Omental fat pad (tissue), 4 donors: Measurements from ENCODE around the gene BAIAP2. TPM values are rescaled to one million over a fixed set of nuclear protein-coding genes. Genes with fewer than 3 reads are reported as not detected.

Experiments used
- ATAC-seq: fragments of 150-250 bp; one replicate; pipeline ENCODE4 v1.9.1; 2016; ENCODE audit warnings: mild to moderate bottlenecking, moderate library complexity; ENCODE audit not compliant: low FRiP score
- DNase-seq: peaks from one replicate; pipeline ENCODE4 v3.0.0-alpha.2; 2019; ENCODE audit warnings: low spot score
- CTCF ChIP-seq, 3 donors: fragments of 450-650 bp; IDR thresholded peaks; one replicate each; pipeline ENCODE4 v1.5.1; 2016 to 2017; ENCODE audit warnings: antibody characterized with exemption in 3 of 3, mild to moderate bottlenecking in 3 of 3, moderate library complexity in 2 of 3
- total RNA-seq, 4 donors: library from RNA; depleted of rRNA; stranded (reverse); fragments of >200 nt; gene quantifications; one replicate each; pipeline ENCODE4 v1.1.0, GENCODE V29; 2016

The BAIAP2 gene
- total RNA-seq, 4 donors from 2014 or later, result 15.9 to 50.2 (median 36.4) TPM

GRCh38 chr17:81160747-81161453, 125.9 kb downstream of the BAIAP2 start:
- no peak for TF ChIP-seq CTCF (IDR thresholded peaks at IDR 0.05)
- DNase-seq, result no peak
- no peak for ATAC-seq

- DNase-seq (no peak), ATAC-seq (no peak)
- TF ChIP-seq CTCF (IDR thresholded peaks at IDR 0.05), result no peak
Observed at GRCh38 chr17:81161536-81161935, 126.6 kb downstream of the BAIAP2 start.

DNA sequence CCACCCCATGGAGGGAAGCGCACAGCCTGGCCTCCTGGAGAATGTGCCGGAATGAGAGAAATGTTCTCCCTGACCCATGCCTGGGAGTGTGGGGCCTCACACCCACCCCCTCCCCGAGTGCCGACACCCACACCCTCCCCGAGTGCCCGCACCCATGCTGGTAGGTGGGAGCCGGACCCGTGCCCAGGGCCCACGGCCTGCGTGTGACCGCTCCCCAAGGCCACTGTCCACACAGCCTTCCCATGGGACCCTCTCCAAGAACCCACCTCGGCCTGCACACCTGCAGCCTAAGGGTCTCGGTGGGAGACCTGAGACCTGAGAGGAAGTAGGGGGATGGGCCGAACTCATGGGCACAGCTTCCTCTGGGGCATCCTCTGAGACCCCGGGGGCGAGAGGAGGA, 127.0 kb downstream of the BAIAP2 start:
- ATAC-seq (no peak), DNase-seq (no peak)
- no peak for TF ChIP-seq CTCF (IDR thresholded peaks at IDR 0.05)

GRCh38 chr17:81162491-81162890, 127.5 kb downstream of the BAIAP2 start:
- no peak for DNase-seq
- TF ChIP-seq CTCF (IDR thresholded peaks at IDR 0.05), result no peak
- no peak for ATAC-seq

GRCh38 chr17:81163051-81163695, 128.2 kb downstream of the BAIAP2 start:
- no peak for ATAC-seq
- DNase-seq, result no peak
- TF ChIP-seq CTCF (IDR thresholded peaks at IDR 0.05), result no peak

GRCh38 chr17:81163703-81164370, 128.9 kb downstream of the BAIAP2 start:
- no peak for ATAC-seq
- no peak for TF ChIP-seq CTCF (IDR thresholded peaks at IDR 0.05)
- DNase-seq, result no peak
